Esophagus squamous epithelium (tissue), 4 donors: Measurements from ENCODE around the gene CDON.

Experiments
- POLR2A ChIP-seq, 4 donors: fragments of 450-650 bp; IDR thresholded peaks; one replicate each; pipeline ENCODE4 v1.6.1; 2017; ENCODE audit warnings: antibody characterized with exemption in 4 of 4, mild to moderate bottlenecking in 4 of 4, moderate library complexity in 3 of 4
- TF ChIP-seq, protein P1 (sequence below), 6 experiments: fragments of 450-650 bp in 4 of 6; fragments of 200-600 bp in 2 of 6; sonication (generic) in 2 of 6; IDR thresholded peaks; one replicate each; pipeline ENCODE4 v1.5.1; 2016 to 2019; ENCODE audit warnings: antibody characterized with exemption in 6 of 6, mild to moderate bottlenecking in 4 of 6, moderate library complexity in 4 of 6

DNA sequence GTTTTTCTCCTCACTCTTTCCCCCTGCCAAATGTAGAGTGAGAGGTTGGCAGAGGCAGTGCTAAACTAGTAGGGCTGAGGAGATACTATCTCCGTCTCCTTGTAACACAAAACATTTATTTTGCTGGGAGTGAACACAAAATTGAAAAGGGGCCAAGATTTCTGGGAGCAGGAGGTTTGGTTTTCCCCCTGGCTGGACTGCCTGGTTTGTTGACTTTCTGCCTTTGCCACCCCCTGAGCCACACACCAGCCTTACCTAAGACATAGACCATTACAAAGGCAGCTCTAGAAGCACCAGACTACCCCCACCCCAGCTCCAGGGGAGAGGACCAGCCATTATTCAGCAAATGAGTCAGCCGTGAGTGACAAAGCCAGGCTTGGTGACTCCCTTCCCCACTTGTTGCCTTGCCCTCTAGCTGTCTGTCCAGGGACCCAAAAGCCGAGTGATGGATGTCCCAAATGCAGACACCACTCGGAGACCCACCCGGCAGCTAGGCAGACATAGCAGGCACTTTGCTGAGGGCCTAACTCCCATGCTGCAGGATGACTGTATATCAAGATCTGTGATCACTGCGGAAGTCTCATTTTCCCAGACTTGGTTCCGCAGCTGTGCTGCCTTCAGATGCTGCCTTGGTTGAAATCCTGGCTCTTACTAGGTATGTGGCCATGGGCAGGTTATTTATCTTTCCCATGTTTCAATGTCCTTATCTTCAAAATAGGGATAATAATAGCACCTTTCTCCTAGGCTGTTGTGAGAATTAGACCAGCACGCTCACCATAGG, 17.7 kb upstream of the CDON start:
- no peak for TF ChIP-seq POLR2A (IDR thresholded peaks at IDR 0.05)
- TF ChIP-seq, protein P1, sequence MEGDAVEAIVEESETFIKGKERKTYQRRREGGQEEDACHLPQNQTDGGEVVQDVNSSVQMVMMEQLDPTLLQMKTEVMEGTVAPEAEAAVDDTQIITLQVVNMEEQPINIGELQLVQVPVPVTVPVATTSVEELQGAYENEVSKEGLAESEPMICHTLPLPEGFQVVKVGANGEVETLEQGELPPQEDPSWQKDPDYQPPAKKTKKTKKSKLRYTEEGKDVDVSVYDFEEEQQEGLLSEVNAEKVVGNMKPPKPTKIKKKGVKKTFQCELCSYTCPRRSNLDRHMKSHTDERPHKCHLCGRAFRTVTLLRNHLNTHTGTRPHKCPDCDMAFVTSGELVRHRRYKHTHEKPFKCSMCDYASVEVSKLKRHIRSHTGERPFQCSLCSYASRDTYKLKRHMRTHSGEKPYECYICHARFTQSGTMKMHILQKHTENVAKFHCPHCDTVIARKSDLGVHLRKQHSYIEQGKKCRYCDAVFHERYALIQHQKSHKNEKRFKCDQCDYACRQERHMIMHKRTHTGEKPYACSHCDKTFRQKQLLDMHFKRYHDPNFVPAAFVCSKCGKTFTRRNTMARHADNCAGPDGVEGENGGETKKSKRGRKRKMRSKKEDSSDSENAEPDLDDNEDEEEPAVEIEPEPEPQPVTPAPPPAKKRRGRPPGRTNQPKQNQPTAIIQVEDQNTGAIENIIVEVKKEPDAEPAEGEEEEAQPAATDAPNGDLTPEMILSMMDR (IDR thresholded peaks at IDR 0.05), result no peak
